Measurements from ENCODE around the gene GPNMB.

GPNMB gene

DNA sequence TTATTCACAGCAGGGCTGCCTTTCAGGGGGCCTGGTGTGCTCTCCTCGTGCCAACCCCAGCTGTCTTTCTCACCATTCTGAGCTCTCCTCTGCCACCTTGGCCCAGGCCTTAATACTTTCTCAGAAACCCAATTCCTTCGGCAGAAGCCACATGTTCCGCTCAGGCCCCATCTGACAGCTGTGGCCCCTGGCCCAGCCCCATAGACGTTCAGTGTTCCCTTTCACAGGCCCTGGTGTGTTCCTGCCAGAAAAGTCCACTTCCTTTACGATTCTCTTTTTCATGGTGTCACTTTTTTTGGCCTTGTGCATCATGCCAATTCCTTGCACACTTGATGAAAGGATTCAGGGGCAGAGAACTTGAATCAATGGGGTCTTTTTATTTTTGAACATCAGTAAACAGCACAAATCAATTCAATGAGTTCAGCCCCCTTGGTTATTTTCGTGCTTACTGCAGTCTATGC is 15.9 kb upstream of the GPNMB start:
- DNase-seq (ENCODE audit: low spot score), result no peak

DNA sequence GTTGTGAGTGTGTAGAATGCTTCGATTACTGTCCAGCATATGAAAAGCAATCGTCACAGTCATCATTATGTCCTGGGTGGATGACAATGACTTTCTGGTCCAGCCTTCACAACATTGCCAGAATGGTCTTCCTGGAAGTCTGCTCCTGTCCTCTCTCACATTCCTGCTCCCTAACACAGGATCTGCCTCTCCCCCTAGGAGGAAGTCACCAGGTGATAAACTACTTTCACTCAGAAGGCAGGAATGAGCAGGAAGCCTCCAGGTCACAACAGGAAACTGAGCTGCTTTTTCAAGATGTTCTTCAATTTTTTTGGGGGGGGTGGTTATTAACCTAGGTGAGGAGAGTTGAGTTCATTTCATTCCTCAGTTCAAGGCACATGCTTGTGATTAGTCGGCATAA is 13.6 kb upstream of the GPNMB start:
- DNase-seq (ENCODE audit: low spot score), result no peak

DNA sequence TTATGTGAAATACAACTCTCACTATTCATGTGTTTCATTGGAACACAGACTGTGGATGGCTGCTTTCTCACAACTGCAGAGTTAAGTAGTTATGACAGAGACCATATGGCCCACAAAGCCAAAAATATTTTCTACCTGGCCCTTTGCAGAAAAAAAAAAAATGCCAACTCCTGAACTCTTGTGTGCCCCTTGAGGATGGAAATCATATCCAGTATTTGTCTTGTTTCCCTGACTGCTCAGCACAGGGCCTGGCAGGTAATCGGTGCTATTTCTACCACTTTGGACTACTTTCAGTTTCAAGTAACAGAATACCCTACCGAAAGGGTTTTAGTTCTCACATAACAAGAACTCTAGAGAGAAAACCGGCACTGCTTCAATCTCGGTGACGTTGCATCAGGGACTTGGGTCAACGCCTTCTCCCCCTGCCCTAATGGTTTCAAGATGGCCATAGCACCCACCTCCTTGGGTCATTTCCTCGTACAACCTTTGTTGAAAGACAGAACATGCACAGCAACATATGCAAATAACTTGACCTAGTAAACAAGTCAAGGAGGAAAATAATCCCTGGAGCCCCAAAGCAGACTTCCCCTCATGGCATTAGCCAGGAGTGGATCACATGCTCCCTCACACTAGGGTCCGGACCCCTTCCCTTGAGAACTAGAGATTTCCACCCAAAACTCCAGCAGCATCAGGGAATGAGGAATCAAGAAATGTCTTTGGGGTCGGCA is 11.8 kb upstream of the GPNMB start:
- no peak for DNase-seq (ENCODE audit: low spot score)

DNA sequence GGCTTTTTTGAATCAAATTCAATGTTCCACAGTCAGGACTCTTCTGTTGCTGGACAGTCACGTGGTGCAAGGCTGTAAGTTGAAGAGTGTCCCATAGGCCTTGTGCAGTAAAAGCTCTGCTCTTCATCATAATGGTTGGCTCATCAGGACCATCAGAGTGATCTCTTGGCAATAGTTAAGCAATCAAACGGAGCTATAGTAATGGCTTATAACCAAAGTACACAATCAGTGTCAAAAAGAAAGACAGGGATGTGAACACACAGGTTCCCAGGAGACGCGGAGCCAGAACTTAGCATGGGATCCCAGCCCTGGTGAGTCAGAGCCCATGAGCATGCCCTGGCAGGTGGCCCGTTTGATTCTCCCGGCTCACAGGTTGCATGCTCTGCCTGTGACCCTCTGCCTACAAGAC is 10.8 kb upstream of the GPNMB start:
- no peak for DNase-seq (ENCODE audit: low spot score)

DNA sequence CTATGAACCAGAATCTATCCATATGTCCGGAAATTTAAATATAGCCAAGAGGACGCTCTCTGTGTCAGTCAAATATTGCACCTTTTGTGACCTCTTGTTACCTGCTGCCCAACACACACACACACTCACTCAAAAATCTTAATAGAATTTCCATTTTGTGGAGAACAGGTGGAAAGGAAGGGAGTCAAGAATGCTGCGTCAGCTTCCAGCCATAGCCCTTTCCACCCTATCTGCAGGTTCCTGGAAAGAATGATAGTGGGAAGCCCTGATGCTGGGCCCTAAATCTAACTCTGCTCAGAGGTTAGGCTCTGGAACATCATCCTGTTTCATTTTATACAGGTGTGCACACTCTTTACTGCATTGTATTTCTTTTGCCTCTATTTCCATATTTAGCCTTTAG is 9.6 kb upstream of the GPNMB start:
- no peak for DNase-seq (ENCODE audit: low spot score)

DNA sequence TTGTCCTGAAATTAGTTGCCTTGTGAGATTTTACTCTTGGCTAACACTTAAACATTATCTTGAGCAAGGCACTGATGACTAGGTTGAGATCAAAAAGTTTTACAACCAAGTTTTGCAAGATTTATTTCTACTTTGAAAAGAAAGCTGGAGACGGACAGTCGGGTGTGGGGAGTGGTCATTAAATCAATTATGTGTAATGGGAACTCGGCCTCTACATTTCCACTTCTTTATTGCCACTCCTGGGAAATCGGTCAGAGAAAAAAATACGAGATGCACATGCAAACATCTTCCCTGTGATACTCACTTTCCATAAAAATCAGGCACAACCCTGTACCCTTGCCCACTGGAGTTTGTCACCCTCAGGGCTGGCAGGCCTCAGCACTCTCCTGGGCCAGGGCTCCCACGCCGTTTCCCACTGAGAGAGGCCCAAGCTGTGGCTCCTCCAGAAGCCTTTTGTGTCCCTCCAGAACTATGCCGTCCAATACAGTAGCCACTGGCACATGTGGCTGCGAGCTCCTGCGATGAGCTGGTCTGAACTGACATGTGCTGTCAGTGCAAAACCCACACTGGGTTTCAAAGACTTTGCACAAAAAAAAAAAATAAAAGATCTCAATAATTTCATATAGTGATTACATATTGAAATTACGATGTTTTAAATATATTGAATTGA is 7.5 kb upstream of the GPNMB start:
- no peak for DNase-seq (ENCODE audit: low spot score)

DNA sequence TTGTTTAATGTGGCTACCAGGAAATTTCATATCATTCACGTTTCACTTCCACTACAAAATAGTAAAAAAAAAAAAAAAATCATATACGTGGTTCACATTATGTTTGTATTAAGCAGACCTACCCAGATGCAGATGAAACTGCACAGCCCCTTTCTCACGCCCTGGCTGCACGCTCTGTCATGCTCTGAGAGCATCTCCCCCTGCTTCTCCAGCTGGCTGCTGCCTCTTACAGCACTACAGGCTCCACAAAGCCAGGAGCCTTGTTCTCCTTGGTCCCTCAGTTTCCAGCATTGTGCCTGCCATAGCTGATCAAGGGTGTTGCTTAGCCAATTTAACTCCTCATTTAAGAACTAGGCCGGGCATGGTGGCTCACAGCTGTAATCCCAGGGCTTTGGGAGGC is 6.9 kb upstream of the GPNMB start:
- DNase-seq (ENCODE audit: low spot score), result no peak

DNA sequence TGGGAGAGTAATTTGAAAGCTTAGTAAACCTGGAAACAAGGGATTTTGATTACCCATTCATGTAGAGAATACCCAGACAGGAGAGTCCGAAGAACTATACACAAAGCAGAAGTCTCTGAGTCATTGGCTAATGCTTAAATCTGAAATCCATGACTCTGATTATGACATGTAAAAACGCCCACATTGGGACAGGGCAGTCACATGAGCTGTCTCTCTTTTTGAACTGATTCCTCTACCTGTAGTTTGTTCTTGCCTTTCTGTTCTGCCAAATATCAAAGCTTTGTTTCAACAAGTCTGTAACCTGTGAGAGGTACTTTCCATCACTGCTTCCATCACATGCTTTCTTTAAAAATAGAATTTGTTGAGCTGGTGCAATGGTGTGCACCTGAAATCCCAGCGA is 4.3 kb upstream of the GPNMB start:
- no peak for DNase-seq (ENCODE audit: low spot score)

DNA sequence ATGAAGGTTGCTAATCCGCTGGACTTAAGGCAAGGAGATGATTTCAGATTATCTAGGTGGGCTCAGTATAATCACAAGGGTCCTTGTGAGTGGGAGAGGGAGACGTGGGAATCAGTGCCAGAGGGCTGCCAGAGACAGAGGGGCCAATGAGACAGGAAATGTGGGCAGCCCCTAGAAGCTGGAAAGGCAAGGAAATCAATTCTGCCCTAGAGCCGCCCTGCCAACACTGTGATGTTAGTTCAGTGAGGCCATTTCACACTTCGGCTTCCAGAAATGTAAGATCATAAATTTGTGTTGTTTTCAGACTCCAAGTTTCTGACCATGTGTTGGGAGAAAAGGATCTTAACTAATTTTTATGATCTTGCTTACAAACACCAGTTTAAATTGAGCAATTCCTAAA is 3.6 kb upstream of the GPNMB start:
- DNase-seq (ENCODE audit: low spot score), result no peak

DNA sequence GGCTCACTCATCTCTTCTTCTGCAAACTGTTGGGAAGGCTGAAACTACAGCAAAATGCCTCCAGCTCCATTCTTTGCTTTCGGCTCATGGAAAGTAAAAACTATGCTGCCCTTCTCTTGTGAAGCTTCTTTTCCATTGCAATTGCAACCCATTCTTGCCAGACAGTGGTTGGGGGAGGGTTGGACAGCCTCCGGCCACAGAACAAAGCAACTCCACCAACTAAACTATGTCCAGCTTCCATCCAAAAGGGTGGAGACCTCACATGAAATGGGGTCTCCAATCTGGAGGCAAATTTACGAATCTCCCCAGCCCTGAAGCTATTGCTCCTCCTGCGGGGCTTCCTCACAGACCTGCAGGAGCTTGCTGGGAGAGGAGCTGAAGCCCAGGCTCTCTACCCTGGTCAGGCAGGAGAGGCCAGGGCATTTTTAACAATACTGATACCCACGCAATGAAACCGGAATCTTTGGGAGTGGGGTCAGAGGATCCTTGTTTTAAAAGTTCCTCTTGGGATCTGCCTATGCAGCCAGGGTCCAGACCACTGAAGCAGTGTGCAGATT is 549 bp downstream of the GPNMB start:
- DNase-seq (ENCODE audit: low spot score), result no peak

DNA sequence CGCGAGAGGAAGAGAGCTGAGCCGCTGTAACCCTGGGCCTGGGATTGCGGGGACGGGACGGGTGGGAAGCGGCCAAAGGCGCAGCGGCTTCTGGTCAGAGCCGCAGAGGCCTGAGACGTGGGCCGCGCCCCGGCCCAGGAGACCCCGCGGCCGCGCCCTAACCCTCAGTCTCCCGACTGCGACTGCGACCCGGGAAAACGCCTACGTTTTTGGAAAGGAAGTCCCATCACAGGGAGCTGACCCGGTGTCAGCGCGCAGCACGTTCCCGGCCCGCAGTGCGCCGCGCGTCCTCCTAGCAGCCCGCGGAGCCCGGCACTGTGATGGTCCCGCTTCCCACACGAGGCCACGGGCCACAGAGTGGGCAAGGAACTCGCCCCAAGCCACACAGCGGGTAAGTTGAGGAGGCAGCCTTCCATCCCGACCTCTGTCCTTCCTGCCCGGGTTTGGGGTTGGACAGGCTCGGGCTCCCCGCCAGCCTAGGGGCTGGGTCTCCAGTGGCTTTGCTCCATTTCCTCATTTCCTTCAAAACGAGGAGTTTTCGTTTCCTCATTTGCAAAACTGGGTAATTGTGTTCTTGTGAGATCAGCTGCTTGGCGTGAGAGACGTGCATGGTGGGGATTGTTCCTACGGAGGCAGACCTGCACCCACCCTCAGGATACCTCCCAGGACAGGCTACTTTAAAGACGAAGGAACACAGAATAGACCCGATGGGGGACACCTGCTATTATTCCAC is 1.2 kb downstream of the GPNMB start:
- no peak for DNase-seq (ENCODE audit: low spot score)

DNA sequence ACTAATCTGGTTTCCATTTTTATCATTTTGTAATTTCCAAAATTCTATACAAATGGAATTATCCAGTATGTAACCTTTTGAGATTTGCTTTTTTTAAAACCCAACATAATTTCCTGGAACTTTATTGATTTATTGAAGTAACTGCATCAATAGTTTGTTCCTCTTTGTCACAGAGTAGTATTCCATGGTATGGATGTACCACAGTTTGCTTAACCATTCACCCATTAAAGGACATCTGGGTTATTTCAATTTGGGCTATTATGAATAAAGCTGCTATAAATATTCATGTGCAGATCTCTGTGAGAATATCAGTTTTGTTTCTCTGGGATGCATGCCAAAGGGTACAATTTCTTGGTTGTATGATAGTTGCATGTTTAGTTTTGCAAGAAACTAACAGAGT is 2.9 kb downstream of the GPNMB start:
- DNase-seq (ENCODE audit: low spot score), result no peak

DNA sequence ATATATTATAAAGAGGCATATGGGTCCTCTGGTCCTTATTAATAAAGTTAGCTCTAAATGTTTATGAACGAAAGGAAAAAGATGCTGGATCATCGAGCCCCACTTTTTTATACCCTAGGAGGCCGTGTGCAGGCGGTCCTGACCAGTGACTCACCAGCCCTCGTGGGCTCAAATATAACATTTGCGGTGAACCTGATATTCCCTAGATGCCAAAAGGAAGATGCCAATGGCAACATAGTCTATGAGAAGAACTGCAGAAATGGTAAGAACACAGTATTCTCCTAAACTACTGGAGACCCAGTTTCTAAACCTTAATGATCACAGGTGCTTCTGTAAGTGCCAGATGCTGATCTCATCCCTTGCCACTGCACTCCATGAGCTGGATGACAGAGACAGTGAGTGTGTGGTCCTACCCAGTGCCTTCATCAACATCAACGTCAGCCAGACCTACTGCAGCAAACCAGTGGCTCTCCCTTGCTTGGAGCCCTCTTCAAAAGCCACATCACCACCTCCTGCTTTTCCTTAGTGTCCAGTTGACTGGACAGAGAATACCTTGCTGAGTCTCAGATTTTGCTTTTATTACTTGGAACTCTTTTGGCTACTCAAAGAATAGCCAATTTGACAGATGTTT is 7.6 kb downstream of the GPNMB start:
- DNase-seq (ENCODE audit: low spot score), result no peak

DNA sequence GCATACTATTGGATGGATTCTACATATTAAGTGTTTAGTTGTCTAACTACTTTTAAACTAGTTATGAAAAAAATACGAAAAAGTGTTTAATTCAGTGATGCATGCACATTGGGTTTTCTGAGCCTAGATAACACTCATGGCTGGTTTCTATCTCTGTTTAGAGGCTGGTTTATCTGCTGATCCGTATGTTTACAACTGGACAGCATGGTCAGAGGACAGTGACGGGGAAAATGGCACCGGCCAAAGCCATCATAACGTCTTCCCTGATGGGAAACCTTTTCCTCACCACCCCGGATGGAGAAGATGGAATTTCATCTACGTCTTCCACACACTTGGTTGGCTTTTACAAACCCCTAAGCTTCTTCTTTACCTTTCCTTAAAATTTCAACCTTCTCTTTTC is 10.2 kb downstream of the GPNMB start:
- no peak for DNase-seq (ENCODE audit: low spot score)

DNA sequence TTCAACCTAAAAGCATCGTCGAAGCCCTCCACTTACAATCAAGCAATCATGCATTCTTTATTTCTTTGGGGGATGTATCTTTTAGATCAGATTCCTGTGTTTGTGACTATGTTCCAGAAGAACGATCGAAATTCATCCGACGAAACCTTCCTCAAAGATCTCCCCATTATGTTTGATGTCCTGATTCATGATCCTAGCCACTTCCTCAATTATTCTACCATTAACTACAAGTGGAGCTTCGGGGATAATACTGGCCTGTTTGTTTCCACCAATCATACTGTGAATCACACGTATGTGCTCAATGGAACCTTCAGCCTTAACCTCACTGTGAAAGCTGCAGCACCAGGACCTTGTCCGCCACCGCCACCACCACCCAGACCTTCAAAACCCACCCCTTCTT is 13.8 kb downstream of the GPNMB start:
- no peak for DNase-seq (ENCODE audit: low spot score)

DNA sequence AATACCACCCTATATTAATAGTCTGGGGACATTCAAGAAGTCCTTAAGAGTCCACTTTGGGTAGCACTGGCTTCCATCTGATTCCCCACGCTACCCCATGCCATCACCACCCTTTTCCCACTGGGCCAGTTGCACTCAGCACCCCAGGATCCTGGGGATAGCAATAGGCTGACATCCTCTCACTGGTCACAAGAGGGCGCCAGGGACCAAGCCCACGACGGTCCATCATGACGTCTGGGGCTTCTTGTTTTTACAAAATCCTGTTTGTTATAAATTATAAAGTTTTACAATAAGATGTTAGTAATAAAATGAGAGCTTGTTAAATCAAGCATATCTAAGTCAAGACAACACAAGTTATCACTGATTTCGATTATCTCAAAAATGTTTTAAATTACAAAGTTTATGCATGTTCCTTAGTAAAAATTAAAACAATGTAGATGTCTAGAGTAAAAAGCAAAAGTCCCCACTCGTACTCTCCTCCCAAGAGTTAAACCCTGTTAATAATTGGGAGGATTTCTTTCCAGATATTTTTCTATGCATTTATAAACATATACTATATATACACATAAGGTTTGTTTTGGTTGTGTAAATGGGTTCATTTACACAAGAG is 15.4 kb downstream of the GPNMB start:
- DNase-seq (ENCODE audit: low spot score), result peak; percentile 71

DNA sequence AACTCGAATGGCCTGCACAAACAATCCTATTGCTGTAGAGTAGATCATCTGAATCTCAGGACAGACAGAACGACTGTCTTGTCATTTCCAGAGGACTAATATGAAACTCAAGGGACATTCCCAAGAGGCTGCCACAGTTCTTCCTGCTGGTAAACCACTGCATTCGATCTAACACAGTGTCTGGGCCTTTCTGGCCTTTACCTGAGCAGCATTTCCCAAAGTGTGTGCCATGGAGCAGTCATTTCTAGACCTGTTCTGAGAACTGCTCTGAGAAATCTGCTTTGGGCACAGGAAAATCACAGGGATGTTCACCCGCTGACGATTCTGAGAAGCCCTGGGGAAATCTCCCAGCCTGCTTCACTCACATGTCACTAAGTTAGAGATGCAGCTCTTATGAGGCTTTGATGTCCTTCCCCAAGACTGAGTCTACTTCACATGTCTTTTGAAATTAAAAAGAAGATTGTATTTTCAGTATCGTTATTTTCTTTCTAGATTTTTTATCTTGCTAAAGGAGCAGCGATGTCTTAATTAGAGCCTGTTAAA is 18.4 kb downstream of the GPNMB start:
- DNase-seq (ENCODE audit: low spot score), result no peak

DNA sequence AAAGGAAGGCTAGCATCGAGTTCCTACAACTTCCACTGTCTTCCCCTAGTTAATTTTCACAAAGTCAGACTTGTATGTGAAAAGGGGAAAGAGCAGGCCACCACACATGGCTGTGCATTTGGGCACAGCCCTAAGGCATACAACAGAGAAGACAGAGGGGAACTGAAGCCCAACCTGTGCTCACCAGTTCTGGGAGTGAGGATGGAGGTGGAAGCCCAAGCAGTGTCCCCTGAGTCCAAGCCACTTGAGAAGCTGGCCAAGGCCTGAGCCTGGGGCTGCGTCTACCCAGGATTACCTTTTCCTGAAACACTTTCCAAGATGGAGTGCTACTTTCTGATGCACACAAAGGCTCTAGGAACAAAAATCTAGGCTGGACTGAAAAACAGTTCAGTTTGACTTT is 20.3 kb downstream of the GPNMB start:
- no peak for DNase-seq (ENCODE audit: low spot score)

DNA sequence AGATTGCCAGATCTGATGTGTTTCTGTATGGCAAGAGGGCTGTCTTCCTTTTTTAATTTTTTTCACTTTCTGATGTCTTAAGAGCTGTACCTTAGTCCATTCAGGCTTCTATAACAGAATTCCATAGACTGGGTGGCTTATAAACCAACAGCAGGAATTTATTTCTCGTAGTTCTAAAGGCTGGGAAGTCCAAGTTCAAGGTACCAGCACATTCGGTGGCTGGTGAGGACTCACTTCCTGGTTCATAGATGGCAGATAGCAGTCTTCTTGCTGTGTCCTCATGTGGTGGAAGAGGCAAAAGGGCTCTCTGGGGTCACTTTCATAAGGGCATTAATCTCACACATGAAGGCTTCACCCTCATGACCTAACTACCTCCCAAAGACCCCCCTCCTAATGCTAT is 20.8 kb downstream of the GPNMB start:
- no peak for DNase-seq (ENCODE audit: low spot score)

DNA sequence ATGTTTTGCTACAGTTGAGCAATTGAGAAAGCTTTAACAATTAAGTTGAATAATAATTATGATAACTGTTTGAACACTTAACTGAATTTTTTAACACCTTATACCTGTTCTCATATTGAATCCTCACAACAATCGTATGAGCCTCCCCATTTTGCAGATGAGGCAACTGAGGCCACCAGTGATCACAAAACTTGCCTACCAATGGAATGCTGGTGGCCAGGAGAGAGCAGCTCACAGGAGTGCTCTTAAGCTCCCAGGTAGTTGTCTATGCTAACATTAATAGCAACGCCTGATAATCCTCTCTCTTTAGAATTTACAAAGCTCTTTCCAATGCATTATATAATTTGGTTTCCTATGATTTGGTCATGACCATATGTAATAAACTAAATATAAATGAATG is 21.6 kb downstream of the GPNMB start:
- DNase-seq (ENCODE audit: low spot score), result no peak

DNA sequence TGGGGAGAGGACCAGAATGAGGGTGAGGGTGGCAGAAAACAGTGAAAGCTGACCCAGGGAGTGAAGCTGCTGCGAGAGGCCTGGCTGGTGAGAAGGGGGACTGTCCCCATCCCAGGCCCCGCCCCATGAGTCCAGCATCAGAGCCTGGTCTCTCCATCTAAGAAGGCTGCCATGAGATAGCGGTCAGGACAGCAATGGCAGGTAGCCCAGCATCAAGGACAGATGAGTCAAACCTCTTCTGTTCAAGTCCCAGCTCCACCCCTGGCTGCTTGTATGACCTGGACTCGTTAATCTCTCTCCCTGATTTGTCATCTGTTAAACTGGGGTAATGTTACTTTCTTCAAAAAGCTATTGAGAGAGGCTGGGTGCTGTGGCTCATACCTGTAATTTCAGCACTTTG is 22.2 kb downstream of the GPNMB start:
- DNase-seq (ENCODE audit: low spot score), result no peak

DNA sequence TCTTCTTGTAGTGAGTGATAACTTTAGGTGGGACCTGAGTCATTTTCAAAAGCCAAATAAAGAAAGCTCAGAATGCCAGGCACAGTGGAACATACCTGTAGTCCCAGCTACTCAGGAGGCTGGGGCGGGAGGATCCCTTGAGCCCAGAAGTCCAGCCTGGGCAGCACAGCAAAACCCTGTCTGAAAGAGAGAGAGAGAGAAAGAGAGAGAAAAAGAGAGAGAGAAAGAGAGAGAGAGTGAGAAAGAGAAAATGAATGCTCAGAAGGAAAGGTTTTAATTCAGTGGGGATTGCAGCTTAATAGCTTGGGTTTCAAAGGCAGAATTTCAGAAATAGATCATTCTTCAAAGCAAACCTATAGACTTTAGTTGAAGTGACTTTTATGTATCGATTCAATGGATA is 25.7 kb downstream of the GPNMB start:
- no peak for DNase-seq (ENCODE audit: low spot score)

Measured in HuH-7.5 (cell line).